NCI-H1694 (cell line): ENCODE data around the gene ADAMTS13.
A peak's percentile ranks its signal among the peaks of the same experiment; 100 is the strongest.
"Not testable (repeated sequence)": the region's sequence is repeated elsewhere in the genome, so short reads cannot be mapped to it uniquely, and the experiment has no call there.

ENCODE experiments used
- DNase-seq: peaks from one replicate; lab custom pipeline; 2025; lab: John Stamatoyannopoulos, UW

Gene ADAMTS13

DNA sequence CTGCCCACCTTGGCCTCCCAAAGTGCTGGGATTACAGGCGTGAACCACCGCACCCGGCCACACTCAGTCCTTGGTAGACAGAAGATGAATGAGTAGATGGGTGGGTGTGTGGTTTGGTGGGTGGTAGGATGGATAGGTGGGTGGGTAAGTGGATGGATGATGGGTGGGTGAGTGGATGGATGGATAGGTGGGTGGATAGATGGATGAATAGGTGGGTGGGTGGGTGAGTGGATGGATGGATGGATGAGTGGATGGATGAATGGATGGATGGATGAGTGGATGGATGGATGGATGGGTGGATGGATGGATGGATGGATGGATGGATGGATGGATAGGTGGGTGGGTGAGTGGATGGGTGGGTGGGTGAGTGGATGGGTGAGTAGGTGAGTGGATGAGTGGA lies 29.9 kb upstream of the ADAMTS13 start:
- DNase-seq = not testable (repeated sequence)

DNA sequence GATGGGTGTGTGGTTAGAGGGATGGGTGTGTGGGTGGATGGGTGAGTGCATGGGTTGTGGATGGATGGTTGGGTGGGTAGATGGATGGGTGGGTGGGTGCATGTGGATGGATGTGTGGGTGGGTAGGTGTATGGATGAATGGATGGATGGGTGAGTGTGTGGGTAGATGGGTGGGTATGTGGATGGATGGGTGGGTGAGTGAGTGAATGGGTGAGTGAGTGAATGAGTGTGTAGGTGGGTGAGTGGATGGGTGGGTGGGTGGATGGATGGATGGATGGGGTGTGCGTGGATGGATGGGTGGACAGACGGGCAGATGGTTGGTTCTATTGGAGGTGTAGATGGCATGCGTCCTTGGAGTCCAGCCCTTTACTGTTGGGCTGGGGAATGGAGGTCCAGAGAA lies 28.8 kb upstream of the ADAMTS13 start:
- DNase-seq = no peak

DNA sequence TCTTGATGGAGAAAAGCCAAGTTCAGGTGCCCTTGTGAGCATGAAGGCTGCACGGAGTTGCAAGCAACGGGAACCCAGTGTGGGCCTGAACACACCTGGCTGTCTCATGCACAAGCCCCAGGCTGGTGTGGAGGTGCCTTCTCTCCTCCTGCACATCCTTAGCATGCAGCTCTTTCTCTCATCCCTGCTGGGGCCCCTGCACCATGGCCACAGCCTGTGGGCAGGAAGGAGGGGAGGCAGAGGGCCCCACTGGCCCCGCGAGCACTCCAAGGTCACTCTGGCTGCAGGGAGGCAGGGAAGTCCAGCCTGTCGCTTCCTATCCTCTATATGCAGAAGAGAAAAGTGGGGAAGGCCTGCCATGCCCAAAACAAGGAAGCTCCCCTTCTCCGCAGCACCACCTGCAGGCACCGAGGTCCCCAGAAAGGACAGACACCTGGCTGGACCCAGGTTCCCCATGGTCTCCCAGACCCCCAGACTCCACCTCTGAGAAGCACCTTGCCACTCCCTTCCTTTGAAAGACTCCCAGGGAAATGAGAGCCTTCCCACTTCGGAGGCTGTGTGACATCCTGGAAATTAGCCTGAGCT lies 27.4 kb upstream of the ADAMTS13 start:
- no peak for DNase-seq

DNA sequence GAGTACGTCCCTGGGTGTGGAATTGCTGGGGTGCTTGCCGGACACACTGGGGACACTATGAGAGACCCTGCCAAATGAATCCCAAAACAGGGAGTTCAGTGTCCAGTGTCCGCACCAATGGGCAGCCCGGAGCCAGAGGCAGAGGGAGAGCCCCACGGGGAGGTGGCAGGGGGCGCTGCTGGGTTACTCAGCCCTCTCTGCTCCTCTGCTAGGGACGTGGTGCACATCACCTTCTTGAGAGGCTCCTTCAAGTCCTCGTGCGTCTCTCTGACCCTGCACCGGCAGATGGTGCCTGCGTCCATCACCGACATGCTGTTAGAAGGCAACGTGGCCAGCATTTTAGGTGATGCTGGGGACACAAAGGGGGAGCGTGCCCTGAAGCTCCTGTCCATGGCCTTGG lies 25.2 kb upstream of the ADAMTS13 start:
- DNase-seq = no peak

DNA sequence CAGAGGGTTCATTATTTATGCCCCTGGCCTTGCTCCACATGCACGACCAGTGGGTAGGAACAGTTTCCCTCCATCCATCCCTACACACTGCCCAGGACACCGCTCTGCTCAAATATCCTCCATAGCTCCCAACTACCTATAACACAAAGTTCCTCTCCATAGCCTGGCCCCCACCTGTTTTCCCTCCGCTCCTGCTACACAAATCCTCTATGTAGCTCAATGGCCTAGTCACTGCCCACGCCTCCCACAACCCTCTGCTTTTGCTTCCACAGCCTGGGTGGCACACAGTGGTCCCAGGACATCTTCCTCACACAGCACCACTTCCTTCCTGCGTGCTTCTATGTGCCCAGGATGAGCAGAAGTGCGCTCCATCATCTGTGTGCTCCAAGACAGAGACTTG lies 24.8 kb upstream of the ADAMTS13 start:
- no peak for DNase-seq

DNA sequence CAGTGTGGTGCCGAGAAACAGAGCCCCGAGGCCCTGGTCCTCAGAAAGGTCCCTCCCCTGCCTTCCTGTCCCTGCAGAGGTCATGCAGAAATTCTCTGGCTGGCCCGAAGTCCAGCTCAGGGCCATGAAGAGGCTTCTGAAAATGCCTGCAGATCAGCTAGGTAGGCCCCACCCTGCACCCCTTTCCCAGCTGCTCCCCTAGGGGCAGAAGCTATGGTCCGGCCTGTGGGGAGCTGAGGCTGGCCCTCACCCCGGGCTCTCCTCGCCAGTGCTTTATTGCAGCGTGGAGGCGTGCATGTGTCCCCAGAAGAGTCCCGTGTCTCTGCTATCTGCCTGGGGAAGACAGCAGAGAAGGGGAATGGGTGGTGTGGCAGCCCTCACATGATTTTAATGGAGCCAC lies 24.3 kb upstream of the ADAMTS13 start:
- no peak for DNase-seq

DNA sequence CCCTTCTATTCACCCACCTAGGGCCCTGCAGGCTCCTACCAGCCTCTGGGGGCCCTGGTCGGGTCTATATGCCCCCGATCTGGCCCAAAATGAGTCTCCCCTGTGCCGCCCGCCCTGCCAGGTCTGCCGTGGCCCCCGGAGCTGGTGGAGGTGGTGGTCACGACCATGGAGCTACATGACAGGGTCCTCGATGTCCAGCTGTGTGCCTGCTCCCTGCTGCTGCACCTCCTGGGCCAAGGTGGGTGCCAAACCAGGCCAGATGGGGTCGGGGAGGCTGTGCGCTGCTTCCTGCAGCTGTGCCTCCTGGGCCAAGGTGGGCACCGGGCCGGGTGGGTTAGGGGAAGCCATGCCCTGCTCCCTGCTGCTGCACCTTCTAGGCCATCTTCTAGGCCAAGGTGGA lies 21.9 kb upstream of the ADAMTS13 start:
- DNase-seq = no peak

DNA sequence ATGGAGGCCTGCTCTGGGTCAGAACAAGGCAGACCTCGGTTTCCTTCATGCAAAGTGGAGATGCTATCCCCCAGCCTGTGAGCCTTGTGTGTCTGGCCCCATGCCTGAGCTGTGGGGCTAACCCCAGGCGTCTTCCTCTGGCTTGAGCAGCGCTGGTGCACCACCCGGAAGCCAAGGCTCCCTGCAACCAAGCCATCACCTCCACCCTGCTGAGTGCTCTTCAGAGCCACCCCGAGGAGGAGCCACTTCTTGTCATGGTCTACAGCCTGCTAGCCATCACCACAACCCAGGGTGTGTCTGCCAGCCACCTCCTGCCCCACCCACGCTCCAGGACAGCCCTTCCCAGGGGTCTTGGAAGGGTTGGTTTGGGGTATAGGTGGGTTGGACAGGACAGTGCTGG lies 20.6 kb upstream of the ADAMTS13 start:
- DNase-seq = no peak

DNA sequence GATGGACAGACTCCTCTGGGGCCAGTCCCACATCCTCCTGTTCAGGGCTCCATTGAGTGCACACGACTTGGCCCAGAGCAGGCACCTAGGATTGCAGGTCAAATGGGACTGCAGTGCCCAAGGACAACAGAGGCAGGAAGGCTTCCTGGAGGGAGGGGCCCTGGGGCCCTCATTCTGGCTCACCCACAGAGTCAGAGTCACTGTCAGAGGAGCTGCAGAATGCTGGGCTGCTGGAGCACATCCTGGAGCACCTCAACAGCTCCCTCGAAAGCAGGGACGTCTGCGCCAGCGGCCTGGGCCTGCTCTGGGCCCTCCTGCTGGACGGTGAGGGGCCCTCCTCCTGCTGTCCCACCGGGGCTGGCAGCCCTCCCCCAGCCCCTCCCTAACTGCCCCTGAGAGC lies 19.5 kb upstream of the ADAMTS13 start:
- no peak for DNase-seq

DNA sequence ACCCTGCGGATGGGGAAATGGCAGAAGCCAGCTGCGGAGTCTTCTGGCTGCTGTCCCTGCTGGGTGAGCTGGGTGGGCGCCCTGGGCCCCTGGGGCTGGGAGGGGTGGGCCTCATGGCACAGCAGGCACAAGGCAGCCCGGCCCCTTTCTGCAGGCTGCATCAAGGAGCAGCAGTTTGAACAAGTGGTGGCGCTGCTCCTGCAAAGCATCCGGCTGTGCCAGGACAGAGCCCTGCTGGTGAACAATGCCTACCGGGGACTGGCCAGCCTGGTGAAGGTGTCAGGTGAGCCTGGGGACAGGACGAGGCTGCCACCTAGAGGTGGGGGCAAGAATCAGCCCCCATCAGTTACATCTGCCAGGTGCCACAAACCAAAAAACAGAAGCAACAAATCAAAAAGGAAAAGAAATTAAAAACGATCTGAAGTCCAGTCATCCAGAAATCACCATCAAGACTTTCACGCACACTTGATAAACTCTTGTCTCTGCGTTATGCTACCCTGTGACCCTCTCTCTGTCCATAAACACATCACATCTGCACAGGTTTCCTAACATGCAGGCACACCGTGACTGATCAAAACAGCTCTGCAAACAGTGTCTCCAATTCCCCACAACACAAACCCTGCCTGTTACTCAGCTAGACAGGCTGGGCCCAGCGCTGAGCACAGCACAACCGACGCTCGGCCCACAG lies 18.3 kb upstream of the ADAMTS13 start:
- DNase-seq = peak; percentile 45

DNA sequence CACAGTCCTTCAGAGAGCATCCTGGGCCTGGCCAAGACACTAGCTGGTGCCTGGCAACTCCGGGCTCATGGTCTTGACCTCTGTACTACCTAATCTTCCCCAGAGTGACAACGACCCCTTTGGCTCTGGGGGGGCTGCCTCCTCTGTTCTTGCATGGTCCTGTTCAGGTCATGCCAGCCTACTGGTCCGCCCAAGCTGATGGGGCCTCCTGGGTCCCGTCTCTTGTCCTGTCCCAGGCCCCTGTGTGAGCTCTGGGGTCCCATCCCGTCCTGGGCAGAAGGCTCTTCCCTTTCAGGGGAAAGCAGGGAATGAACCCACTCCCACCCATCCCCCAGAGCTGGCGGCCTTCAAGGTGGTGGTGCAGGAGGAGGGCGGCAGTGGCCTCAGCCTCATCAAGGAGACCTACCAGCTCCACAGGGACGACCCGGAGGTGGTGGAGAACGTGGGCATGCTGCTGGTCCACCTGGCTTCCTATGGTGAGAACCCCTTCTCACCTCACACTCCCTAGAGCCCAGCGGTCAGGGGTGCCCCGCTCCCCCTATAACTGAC lies 17.6 kb upstream of the ADAMTS13 start:
- DNase-seq = no peak

DNA sequence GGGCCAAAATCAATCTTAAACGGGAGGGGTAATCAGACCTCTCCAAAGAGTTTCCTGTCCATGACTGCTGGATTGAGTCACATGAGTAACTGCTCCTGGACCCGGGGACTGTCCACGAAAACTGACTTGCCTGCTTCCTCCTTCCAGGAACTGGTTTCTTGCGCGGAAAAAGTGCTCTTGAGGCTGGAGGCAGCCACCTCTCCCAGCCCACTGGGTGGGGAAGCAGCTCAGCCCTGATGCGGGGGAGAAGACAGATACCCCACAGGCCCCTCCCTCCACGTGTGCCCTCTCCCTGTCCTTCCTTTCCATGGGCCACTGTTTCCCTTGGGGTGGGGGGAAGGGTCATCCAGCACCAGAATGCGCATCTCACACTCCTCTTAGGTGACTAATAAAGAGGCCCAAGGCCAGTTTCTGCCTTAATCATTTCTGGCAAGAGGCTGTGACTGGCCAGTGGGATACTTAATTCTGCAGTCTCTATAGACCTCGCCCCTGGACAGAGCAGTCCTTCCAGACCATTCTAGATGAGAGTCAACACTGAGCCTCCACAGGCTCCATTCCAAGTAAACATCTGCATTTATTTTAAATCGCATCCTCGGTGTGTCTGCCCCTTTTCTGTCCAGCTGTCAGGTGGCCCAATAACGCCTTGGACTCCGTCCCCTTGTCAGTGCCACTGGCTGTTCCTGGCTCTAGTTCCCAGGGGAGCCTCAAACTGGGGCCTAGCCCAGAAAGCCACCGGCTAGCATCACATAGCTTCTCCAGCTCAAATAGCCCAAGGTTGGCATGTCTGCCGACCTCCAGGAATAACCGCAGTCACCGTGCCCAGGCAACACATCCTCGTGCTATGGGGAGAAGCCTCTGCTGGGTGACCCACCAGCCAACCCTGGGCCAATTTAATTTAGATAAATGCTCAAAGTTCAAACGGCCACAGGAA lies 16.4 kb upstream of the ADAMTS13 start:
- DNase-seq = no peak

DNA sequence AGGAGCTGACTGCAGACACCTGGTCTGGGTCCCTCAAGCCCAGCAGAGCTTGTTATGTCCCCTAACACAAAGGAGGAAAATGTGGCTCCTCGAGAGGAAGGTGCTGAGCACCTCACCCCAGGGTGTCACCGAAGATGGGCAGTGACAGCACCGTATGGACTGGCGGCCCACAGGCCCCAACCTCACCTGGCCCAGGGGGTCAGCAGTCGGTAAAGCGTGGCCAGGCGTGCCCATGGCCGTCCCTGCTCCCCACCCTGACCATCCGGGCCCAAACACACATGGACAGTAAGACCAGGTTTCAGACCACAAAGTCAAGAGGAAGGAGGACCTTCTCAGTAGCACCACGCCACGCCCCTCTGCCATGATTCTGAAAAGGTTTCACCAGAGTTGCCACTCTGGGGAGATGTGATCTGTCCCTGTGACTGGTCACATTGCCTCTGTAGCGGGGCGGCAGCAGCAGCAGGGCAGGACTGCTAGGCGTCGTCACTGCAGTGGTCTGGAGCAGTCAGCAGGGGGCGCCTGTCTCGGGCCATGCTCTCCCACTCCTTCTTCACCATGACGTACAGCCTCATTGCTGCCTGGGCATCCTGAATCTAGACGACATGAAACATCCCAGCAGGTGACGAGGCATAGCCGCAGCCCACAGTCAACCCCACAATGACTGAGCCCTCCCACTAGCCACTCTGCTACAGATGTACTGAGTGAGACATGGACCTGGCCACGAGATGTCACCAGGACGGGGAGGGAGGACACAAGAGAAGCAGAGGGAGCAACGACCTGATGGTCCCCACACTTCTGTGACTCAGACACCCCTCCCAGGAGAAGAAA lies 15.5 kb upstream of the ADAMTS13 start:
- peak; percentile 76 for DNase-seq

DNA sequence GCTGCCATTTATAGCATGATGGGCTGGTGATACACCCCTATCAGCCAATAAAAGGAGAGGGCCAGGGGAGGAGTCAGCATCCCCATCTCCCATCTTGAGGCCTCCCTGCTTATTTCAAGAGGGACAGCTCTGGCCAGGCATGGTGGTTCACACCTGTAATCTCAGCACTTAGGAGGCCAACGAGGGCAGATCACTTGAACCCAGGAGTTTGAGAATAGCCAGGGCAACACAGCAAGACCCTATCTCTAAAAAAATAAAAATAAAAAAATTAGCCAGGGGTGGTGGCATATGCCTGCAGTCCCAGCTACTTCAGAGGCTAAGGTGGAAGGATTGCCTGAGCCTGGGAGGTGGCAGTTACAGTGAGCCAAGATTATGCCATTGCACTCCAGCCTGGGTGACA lies 14.1 kb upstream of the ADAMTS13 start:
- no peak for DNase-seq

DNA sequence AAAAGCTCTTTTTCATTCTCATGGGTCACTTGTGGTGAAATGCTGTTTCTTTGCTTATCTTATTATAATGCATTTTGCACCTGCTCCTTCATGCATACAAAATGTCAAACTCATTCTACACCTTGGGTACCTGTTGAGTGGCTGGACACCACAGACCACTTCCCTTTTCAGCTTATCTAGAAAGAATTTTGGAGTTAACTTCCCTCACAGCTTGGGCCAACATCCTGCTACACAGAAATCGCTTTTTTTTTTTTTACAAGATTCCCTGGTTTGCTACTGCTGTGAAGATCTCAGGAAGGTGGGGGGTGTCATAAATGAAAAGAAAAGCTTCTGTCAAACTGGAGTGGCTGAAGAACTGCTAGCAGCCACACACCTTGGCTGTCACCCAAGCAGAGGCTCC lies 7.0 kb upstream of the ADAMTS13 start:
- DNase-seq = no peak

DNA sequence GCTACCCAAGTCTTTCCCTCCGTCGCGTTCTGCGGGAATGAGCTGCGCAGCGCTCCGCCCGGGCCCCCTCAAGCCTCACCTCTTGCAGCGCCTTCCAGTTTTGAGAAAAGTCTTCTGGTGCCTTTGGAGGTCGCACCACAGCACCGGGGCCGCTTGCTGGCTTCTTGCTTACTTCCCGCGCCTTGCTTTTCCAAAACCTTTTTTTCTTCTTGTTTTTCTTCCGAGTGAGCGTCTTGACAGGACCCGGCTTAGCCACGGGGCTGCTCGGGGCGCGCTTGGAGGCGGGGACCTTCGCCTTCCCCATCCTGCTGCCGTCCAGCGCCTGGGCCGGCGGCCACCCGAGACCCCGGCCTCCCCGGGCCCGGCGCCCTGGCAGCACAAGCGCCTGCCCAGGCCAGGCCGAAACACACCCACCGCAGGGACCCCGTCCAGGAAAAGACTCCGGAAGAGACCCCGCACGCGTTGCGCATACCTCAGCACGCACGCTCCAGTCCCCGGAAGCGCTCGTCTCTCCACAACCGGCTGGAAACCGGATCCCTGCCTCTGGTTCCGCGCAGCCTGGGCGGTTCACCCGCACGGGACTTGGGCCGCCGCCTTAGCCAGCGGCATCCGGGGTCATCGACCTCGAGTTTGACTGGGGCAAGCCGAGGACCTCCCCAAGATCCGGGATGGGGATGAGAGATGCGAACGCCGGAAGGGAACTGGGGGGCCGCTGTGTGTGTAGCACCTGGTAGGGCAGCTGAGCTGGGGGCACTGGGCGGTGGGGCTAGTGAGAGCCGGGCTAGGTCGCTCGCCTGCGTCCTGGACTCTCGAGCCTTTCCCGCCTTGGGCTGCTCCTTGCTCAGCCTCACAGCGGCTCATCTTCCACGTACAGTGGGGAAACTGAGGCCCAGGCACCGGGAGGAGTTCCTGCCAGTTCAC lies 4.4 kb upstream of the ADAMTS13 start, which contains the start of gene REXO4:
TSS of gene REXO4 (minus strand) at position 470 of the 921 bp plus-strand sequence. CDS start at position 304, 166 bp downstream.
- peak; percentile 71 for DNase-seq

DNA sequence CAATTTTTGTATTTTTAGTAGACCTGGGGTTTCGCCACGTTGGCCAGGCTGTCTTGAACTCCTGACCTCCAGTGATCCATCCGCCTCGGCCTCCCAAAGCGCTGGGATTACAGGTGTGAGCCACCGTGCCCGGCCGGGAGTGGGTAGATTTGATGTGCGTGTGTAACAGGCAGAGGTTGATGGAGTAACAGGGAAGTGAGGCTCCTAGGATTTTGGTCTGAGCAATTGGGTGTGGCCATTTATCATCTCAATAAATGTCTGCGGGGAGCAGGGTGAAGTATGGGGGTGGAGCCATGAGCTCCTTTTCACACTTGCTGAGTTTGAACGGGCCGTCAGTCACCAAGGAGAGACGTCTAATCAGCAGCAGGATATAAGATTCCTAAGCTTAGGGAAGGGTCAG lies 3.2 kb upstream of the ADAMTS13 start:
- no peak for DNase-seq

DNA sequence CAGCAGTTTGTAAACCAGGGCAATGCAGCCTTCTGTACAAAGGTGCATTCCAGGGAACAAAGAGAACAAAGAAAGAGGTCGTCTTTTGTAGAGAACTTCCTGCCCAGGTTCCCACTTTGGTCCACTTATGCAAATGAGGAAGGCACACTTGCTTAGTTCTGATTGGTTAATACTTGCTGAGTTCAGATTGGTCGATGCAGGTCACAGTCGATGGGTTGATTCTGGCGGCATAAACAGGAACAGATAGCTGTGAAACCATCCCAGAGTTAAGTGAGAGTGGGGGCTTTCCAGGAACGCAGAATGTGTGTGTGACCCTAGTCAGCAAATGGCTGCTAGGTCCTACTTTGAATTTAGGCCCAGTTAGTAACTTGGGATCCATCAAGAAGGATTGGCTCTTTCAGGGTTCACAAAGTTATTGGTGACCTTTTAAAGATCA lies 1.8 kb upstream of the ADAMTS13 start:
- DNase-seq = no peak

DNA sequence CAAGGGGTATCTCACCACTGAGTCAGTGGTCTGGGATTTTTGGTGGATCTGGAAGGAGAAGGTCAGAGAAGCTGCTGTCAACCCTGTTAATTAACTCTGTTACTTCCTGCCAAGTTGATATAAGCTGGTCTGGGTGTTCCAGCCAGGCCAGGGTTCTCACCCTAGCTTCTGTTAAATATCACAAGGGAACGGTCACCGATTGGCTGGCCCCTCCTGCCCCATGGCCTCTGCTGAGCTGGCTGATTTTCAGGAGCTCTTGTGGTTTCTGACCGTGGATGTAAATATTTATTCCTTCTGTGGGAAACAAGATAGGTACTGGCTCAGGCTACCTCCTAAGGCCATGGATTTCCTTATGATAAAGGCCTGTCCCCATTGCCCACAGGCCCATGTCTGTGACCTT lies 1.0 kb downstream of the ADAMTS13 start:
- no peak for DNase-seq

DNA sequence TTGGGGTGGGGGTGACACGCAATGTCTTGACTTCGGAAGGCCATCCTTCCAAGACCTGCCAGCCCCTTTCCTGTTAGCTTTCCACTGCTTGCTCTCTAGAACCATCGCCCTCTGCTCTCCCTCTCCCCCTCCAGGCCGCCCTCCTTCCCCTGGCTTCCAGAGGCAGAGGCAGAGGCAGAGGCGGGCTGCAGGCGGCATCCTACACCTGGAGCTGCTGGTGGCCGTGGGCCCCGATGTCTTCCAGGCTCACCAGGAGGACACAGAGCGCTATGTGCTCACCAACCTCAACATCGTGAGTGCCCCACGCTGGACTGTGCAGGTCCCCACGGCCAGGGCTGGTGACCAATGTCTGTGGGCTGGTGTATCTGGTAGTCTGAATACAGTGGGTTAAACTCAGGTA lies 2.0 kb downstream of the ADAMTS13 start:
- DNase-seq = no peak
